Astrocyte (in vitro differentiated cells and primary cell): ENCODE data around the gene HNRNPA2B1. TPM values are rescaled to one million over a fixed set of nuclear protein-coding genes. Genes with fewer than 3 reads are reported as not detected.
"Not testable (repeated sequence)": the region's sequence is repeated elsewhere in the genome, so short reads cannot be mapped to it uniquely, and the experiment has no call there.

Source experiments
- DNase-seq: peaks from one replicate; pipeline ENCODE4 v3.0.0-alpha.2; 2010; ENCODE audit warnings: low read depth
- FAIRE-seq: peaks from 2 replicates; lab custom pipeline; 2011; peaks lifted over from hg19 to GRCh38; lab: Jason Lieb, UNC
- H2AFZ ChIP-seq: 2 replicates; pipeline ENCODE4 v1.6.0; 2012; ENCODE audit warnings: low read depth, low read length, inconsistent platforms
- H3K27ac ChIP-seq: 2 replicates; pipeline ENCODE4 v1.5.1; 2011; ENCODE audit warnings: low read depth, low read length, inconsistent platforms
- H3K27me3 ChIP-seq: 2 replicates; pipeline ENCODE4 v1.6.0; 2011; ENCODE audit warnings: low read length, inconsistent platforms; ENCODE audit not compliant: insufficient read depth
- H3K36me3 ChIP-seq: 2 replicates; pipeline ENCODE4 v1.5.1; 2011; ENCODE audit warnings: low read length, inconsistent platforms; ENCODE audit not compliant: insufficient read depth
- H3K4me1 ChIP-seq: 2 replicates; pipeline ENCODE4 v1.5.1; 2011; ENCODE audit warnings: low read length, inconsistent platforms; ENCODE audit not compliant: insufficient read depth
- H3K4me2 ChIP-seq: 2 replicates; pipeline ENCODE4 v1.6.0; 2012; ENCODE audit warnings: low read length, inconsistent platforms
- H3K4me3 ChIP-seq: 2 replicates; pipeline ENCODE4 v1.5.1; 2011; ENCODE audit warnings: low read depth, mild to moderate bottlenecking, low read length, inconsistent platforms; ENCODE audit not compliant: insufficient read depth
- H3K79me2 ChIP-seq: 2 replicates; pipeline ENCODE4 v1.6.0; 2012; ENCODE audit warnings: mild to moderate bottlenecking, low read length, inconsistent platforms; ENCODE audit not compliant: insufficient read depth
- H3K9ac ChIP-seq: 2 replicates; pipeline ENCODE4 v1.6.0; 2012; ENCODE audit warnings: mild to moderate bottlenecking, low read length, inconsistent platforms
- H3K9me3 ChIP-seq: 2 replicates; pipeline ENCODE4 v1.5.1; 2012; ENCODE audit warnings: low read depth, mild to moderate bottlenecking, low read length, inconsistent platforms; ENCODE audit not compliant: insufficient read depth
- H4K20me1 ChIP-seq: 2 replicates; pipeline ENCODE4 v1.6.0; 2012; ENCODE audit warnings: low read length, inconsistent platforms; ENCODE audit not compliant: insufficient read depth
- H3K27ac Mint-ChIP-seq: one replicate; pipeline ENCODE4 v1.8.0; 2021; ENCODE audit warnings: mild to moderate bottlenecking, mixed read lengths; ENCODE audit not compliant: unreplicated experiment
- H3K27me3 Mint-ChIP-seq: one replicate; pipeline ENCODE4 v1.8.0; 2021; ENCODE audit warnings: low read depth, mixed read lengths; ENCODE audit not compliant: unreplicated experiment
- H3K36me3 Mint-ChIP-seq: one replicate; pipeline ENCODE4 v1.8.0; 2021; ENCODE audit warnings: low read depth, mixed read lengths; ENCODE audit not compliant: unreplicated experiment
- H3K4me1 Mint-ChIP-seq: one replicate; pipeline ENCODE4 v1.8.0; 2021; ENCODE audit warnings: low read depth, mixed read lengths; ENCODE audit not compliant: unreplicated experiment
- H3K4me3 Mint-ChIP-seq: one replicate; pipeline ENCODE4 v1.8.0; 2021; ENCODE audit warnings: mild to moderate bottlenecking, moderate library complexity, mixed read lengths; ENCODE audit not compliant: unreplicated experiment
- H3K9me3 Mint-ChIP-seq: one replicate; pipeline ENCODE4 v1.8.0; 2021; ENCODE audit warnings: mild to moderate bottlenecking, mixed read lengths; ENCODE audit not compliant: unreplicated experiment
- CTCF ChIP-seq: IDR thresholded peaks from 2 replicates; pipeline ENCODE4 v1.5.1; 2011; ENCODE audit warnings: low read depth, mild to moderate bottlenecking, inconsistent platforms, low read length, moderate library complexity; ENCODE audit not compliant: insufficient read depth
- EZH2 ChIP-seq: IDR thresholded peaks from 2 replicates; pipeline ENCODE4 v1.6.1; 2012; ENCODE audit warnings: mild to moderate bottlenecking, low read length, inconsistent platforms; ENCODE audit not compliant: insufficient read depth
- total RNA-seq: library from RNA; stranded (reverse); gene quantifications from 2 replicates; pipeline ENCODE4 v1.2.1, GENCODE V29; 2021

Gene HNRNPA2B1
- total RNA-seq, 1 donor from 2014 or later, result 415 TPM

GRCh38 chr7:26165950-26166683 is 34.4 kb downstream of the HNRNPA2B1 start:
- Mint-ChIP-seq H3K36me3 (peaks cover 2% of the 10 kb centered on the region), H3K4me3 (no peak overlapping the region), H3K9me3 (no peaks in the 10 kb centered on the region), H3K27me3 (no peaks in the 10 kb centered on the region), H3K4me1 (peaks cover 9% of the 10 kb centered on the region), H3K27ac (no peak overlapping the region)
- H3K27me3 ChIP-seq, result no peaks in the 10 kb centered on the region
- H3K79me2 ChIP-seq, result peaks cover 9% of the 10 kb centered on the region
- no peak overlapping the region for H3K4me3 ChIP-seq
- H3K27ac ChIP-seq, result no peak overlapping the region
- TF ChIP-seq EZH2, result no peak
- TF ChIP-seq CTCF, result no peak
- H3K36me3 ChIP-seq, result no peaks in the 10 kb centered on the region
- no peak overlapping the region for H2AFZ ChIP-seq
- H4K20me1 ChIP-seq, result peaks cover 11% of the 10 kb centered on the region
- no peak for FAIRE-seq
- H3K9ac ChIP-seq, result no peak overlapping the region
- H3K4me2 ChIP-seq, result no peak overlapping the region
- H3K9me3 ChIP-seq, result no peaks in the 10 kb centered on the region
- no peak for DNase-seq
- H3K4me1 ChIP-seq, result no peaks in the 10 kb centered on the region

DNA sequence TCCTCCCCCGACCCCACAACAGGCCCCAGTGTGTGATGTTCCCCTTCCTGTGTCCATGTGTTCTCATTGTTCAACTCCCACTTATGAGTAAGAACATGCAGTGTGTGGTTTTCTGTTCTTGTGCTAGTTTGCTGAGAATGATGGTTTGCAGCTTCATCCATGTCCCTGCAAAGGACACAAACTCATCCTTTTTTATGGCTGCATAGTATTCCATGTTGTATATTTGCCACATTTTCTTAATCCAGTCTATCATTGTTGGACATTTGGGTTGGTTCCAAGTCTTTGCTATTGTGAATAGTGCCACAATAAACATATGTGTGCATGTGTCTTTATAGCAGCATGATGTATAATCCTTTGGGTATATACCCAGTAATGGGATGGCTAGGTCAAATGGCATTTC is 36.7 kb downstream of the HNRNPA2B1 start:
- not testable (repeated sequence) for H3K4me1 ChIP-seq, H3K4me2 ChIP-seq, H3K4me3 ChIP-seq, H3K27me3 ChIP-seq, H3K36me3 ChIP-seq, H3K27ac ChIP-seq, H3K27me3 Mint-ChIP-seq, H3K9me3 Mint-ChIP-seq, H2AFZ ChIP-seq, H3K9me3 ChIP-seq, H3K4me3 Mint-ChIP-seq, H3K9ac ChIP-seq, H3K36me3 Mint-ChIP-seq, H3K27ac Mint-ChIP-seq, FAIRE-seq, DNase-seq
- Histone ChIP-seq H4K20me1 (peaks cover 11% of the 10 kb centered on the region), H3K79me2 (peaks cover 19% of the 10 kb centered on the region)
- H3K4me1 Mint-ChIP-seq, result peaks cover 30% of the 10 kb centered on the region

GRCh38 chr7:26162431-26162830 is 38.1 kb downstream of the HNRNPA2B1 start:
- H3K27me3 Mint-ChIP-seq, result no peaks in the 10 kb centered on the region
- H3K4me2 ChIP-seq, result no peak overlapping the region
- no peak overlapping the region for H3K4me3 ChIP-seq
- no peak overlapping the region for H3K9ac ChIP-seq
- H3K9me3 ChIP-seq, result no peaks in the 10 kb centered on the region
- DNase-seq, result no peak
- H3K4me1 Mint-ChIP-seq, result peaks cover 44% of the 10 kb centered on the region
- H3K36me3 Mint-ChIP-seq, result peaks cover 5% of the 10 kb centered on the region
- H3K27ac ChIP-seq, result no peak overlapping the region
- H4K20me1 ChIP-seq, result peaks cover 11% of the 10 kb centered on the region
- H3K79me2 ChIP-seq, result peaks cover 32% of the 10 kb centered on the region
- no peak for TF ChIP-seq EZH2
- no peak for TF ChIP-seq CTCF
- H3K36me3 ChIP-seq, result no peaks in the 10 kb centered on the region
- no peak overlapping the region for H3K27ac Mint-ChIP-seq
- no peak for FAIRE-seq
- no peaks in the 10 kb centered on the region for H3K9me3 Mint-ChIP-seq
- H3K27me3 ChIP-seq, result no peaks in the 10 kb centered on the region
- H3K4me3 Mint-ChIP-seq, result no peak overlapping the region
- H3K4me1 ChIP-seq, result peaks cover 14% of the 10 kb centered on the region
- H2AFZ ChIP-seq, result no peak overlapping the region
